GM12873 (cell line): ENCODE data around the gene FAM184A.

ENCODE experiments used
- TF ChIP-seq, protein P1 (sequence below): IDR thresholded peaks from 2 replicates; pipeline ENCODE4 v1.5.1; 2012; ENCODE audit warnings: low read depth, mild to moderate bottlenecking, moderate library complexity, low read length, control low read depth; ENCODE audit not compliant: insufficient read depth; ENCODE audit errors: missing control alignments

The FAM184A gene

DNA sequence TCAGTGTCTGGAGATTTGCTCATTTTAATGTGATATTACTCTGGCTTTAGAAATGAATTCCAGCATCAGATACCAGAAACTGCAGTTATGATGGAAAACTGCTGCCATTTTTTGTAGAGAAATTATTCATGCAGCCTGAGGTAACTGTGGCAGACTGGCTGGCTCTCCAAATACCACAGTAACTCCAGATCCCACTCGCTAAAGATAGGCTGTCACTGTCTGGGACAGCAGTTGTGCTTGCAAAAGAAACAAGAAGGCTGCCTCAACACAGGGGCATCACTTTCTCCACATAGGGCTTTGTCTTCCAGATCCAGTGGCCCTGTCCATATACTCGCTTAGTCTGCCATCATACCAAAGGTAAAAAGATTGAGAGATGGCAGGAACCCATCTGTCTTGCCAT lies 52.7 kb downstream of the FAM184A start:
- TF ChIP-seq, protein P1, sequence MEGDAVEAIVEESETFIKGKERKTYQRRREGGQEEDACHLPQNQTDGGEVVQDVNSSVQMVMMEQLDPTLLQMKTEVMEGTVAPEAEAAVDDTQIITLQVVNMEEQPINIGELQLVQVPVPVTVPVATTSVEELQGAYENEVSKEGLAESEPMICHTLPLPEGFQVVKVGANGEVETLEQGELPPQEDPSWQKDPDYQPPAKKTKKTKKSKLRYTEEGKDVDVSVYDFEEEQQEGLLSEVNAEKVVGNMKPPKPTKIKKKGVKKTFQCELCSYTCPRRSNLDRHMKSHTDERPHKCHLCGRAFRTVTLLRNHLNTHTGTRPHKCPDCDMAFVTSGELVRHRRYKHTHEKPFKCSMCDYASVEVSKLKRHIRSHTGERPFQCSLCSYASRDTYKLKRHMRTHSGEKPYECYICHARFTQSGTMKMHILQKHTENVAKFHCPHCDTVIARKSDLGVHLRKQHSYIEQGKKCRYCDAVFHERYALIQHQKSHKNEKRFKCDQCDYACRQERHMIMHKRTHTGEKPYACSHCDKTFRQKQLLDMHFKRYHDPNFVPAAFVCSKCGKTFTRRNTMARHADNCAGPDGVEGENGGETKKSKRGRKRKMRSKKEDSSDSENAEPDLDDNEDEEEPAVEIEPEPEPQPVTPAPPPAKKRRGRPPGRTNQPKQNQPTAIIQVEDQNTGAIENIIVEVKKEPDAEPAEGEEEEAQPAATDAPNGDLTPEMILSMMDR = no peak

DNA sequence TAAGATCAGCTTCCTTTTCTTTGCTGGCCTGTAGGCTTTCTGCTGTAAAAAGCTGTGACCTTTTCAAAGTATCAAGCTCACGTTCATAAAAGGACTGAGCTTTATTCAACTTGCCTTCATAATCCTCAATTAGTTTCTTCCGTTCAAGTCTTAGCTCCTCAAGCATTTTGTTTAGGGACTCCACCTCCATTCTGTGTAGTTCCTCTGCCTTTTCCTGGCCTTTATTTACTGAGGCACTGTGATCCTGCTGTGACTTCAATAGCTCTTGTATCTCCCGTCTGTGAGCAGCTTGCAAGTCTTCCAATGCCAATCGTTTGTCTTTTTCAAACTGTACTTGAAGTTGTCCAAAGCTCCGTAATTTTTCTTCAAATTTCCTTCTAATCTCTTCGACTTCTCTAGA lies 54.4 kb downstream of the FAM184A start:
- TF ChIP-seq, protein P1 = no peak

DNA sequence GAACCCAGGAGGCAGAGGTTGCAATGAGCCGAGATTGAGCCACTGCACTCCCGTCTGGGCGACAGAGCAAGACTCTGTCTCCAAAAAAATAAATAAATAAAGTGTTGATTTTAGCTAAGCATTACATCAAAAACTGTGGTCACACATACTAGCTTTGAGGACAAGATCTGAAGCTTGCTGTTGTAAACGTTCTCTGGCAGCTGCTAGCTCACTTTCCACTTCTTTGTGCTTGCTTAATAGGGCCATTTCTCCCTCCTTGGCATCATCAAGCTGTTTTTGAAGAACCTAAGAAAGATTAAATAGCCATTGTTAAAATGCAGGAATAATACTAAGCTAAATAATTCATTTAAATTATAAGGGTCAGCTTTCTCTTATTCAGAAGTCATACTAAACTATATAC lies 55.7 kb downstream of the FAM184A start:
- TF ChIP-seq, protein P1 = no peak

GRCh38 chr6:119020597-119021561 lies 57.6 kb downstream of the FAM184A start:
- TF ChIP-seq, protein P1 = no peak

DNA sequence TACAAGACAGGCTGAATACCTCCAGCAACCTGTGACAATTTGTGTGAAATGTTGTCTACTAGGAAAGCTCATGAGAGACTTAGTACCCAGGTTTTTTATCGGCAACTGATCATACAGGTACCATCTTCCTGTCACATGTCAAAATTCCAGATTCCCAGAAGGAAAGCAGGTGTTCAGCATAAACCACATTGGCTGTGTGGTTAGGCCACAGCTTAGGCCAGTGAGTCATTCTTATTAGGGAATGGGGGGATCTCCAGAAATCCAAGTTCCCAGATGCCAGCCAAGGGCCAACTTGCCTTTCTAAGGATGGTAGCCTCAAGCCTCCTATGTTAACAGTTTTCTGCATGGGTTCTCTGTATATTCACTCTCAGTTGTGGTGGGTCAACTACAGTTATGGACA lies 65.9 kb downstream of the FAM184A start:
- TF ChIP-seq, protein P1 = no peak

DNA sequence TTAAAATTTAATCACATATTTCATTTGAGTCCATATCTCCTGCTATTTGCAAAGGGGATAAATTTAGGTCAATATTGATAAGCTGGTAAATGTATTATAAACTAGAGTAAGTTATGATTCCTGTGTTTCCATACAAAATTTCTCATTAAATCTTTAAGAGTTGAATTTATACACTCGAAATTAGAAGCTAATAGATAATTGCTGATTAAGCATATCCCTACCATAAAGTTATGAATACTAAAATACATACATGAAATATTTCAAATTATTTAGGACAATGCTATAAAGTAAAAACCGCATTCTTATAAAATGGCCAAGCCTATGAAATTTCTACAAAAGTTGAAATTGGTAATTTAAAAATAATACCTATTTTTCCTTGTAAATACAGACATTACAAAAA lies 71.5 kb downstream of the FAM184A start:
- TF ChIP-seq, protein P1 = no peak

DNA sequence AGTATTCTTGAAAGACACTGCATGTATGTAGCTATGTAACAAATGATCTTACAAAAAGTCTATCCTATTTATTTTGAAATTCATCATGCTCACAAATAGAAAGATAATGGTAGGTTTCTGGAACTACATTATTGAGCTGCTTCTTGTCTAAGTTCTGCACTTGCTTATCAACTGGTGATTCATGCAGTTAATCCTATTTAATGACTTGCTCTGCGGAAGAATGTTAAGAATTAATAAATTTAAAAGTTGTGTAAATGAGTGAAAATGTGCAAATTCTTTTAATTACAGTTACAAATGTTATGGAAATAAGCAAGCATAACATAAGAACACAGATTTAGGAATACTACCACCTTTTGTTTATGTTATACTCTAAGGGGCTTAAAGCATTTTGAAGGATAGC lies 76.4 kb downstream of the FAM184A start:
- TF ChIP-seq, protein P1 = no peak
